ENCODE data around the gene ZFP92. TPM values are rescaled to one million over a fixed set of nuclear protein-coding genes. Genes with fewer than 3 reads are reported as not detected.

ZFP92 gene
- total RNA-seq, 4 donors from 2014 or later: 0.08 to 0.68 (median 0.20) TPM; not detected in 1

- no peak for DNase-seq (ENCODE audit: low spot score in 2 of 2)
- H3K4me3 ChIP-seq (ENCODE audit: low read depth, poor library complexity, severe bottlenecking): no peak overlapping the region
- 86 to 94% methylated on average over 8 of the region's 8 CpGs for WGBS, 2 donors
- intact Hi-C loops (cut with DNase I; ENCODE audit: low total_unique reads): no loop called here
- TF ChIP-seq CTCF (IDR thresholded peaks at IDR 0.05): no peak
- no peak for TF ChIP-seq POLR2A (IDR thresholded peaks at IDR 0.05)
Measured at GRCh38 chrX:153417637-153418036, 6.4 kb downstream of the ZFP92 start.

DNA sequence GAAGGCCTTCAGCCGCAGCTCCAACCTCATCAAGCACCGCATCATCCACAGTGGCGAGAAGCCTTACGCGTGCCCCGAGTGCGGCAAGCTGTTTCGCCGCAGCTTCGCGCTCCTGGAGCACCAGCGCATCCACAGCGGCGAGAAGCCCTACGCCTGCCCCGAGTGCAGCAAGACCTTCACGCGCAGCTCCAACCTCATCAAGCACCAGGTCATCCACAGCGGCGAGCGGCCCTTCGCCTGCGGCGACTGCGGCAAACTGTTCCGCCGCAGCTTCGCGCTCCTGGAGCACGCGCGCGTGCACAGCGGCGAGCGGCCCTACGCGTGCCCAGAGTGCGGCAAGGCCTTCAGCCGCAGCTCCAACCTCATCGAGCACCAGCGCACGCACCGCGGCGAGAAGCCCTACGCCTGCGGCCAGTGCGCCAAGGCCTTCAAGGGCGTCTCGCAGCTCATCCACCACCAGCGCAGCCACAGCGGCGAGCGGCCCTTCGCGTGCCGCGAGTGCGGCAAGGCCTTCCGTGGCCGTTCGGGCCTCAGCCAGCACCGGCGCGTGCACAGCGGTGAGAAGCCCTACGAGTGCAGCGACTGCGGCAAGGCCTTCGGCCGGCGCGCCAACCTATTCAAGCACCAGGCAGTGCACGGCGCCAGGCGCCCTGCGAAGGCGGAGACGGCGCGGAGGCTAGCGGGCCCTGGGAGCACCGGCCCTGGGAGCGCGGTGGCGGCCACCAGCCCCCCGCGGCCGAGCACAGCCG is 9.8 kb downstream of the ZFP92 start:
- DNase-seq (ENCODE audit: low spot score in 2 of 2): no peak
- intact Hi-C loops (cut with DNase I; ENCODE audit: low total_unique reads): no loop called here
- no peak for TF ChIP-seq CTCF (IDR thresholded peaks at IDR 0.05)
- no peak for TF ChIP-seq POLR2A (IDR thresholded peaks at IDR 0.05)
- WGBS, 2 donors: 88 to 98% methylated on average over 45 to 87 of the region's 91 CpGs
- H3K4me3 ChIP-seq (ENCODE audit: low read depth, poor library complexity, severe bottlenecking): no peak overlapping the region

GRCh38 chrX:153421856-153422255 is 10.6 kb downstream of the ZFP92 start:
- DNase-seq (ENCODE audit: low spot score in 2 of 2): no peak
- intact Hi-C loops (cut with DNase I; ENCODE audit: low total_unique reads): no loop called here
- TF ChIP-seq CTCF (IDR thresholded peaks at IDR 0.05) (no peak), POLR2A (IDR thresholded peaks at IDR 0.05) (no peak)
- 91 to 95% methylated on average over 4 to 18 of the region's 18 CpGs for WGBS, 2 donors
- H3K4me3 ChIP-seq (ENCODE audit: low read depth, poor library complexity, severe bottlenecking): no peak overlapping the region

DNA sequence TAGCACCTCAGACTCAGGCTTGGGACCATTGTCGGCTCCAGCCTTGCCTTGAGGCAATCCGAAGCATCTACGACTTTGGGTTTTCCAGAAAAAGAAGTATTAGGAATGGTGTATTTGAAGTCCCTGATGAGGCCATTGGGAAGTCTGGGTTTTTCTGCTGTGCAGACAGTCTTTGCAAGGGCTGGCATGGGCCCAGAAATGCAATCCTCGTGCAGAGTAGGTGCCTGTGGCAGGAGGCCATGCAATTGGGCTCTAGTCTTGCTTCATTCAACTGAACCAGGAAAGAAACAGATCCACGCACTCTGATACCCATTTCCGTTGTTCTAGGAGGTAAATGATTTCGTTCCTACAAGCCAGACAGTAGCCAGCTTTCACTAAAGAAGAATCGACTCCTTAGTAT is 12.4 kb downstream of the ZFP92 start:
- WGBS, 2 donors: 76 to 79% methylated on average over 5 to 8 of the region's 8 CpGs
- H3K4me3 ChIP-seq (ENCODE audit: low read depth, poor library complexity, severe bottlenecking): no peak overlapping the region
- no peak for DNase-seq (ENCODE audit: low spot score in 2 of 2)
- TF ChIP-seq CTCF (IDR thresholded peaks at IDR 0.05) (no peak), POLR2A (IDR thresholded peaks at IDR 0.05) (no peak)
- intact Hi-C loops (cut with DNase I; ENCODE audit: low total_unique reads): no loop called here

GRCh38 chrX:153426204-153426603 is 14.9 kb downstream of the ZFP92 start:
- 81 to 85% methylated on average over 3 of the region's 3 CpGs for WGBS, 2 donors
- H3K4me3 ChIP-seq (ENCODE audit: low read depth, poor library complexity, severe bottlenecking): no peak overlapping the region
- intact Hi-C loops (cut with DNase I; ENCODE audit: low total_unique reads): no loop called here

More at GRCh38 chrX:153426204-153426603, 14.9 kb downstream of the ZFP92 start:
- DNase-seq (ENCODE audit: low spot score in 2 of 2): no peak
- TF ChIP-seq CTCF (IDR thresholded peaks at IDR 0.05) (no peak), POLR2A (IDR thresholded peaks at IDR 0.05) (no peak)

Data from lower leg skin (tissue), 4 donors.